HepG2 (cell line): Measurements from ENCODE around the gene ZC3H15. TPM values are rescaled to one million over a fixed set of nuclear protein-coding genes. Genes with fewer than 3 reads are reported as not detected.
A peak's percentile ranks its signal among the peaks of the same experiment; 100 is the strongest.

ENCODE experiments used
- CENPX ChIP-seq: sonication (generic); formaldehyde crosslinking; IDR thresholded peaks from 2 replicates; pipeline ENCODE4 v1.9.0; 2021; ENCODE audit warnings: mild to moderate bottlenecking, missing genetic modification reagents, moderate library complexity
- DMAP1 ChIP-seq: IDR thresholded peaks from 2 replicates; pipeline ENCODE4 v1.6.1; 2016
- FOXA1 ChIP-seq, 2 experiments: fragments of 450-650 bp in 1 of 2; sonication (generic) in 1 of 2; formaldehyde crosslinking in 1 of 2; IDR thresholded peaks; 2 replicates each; pipeline versions ENCODE4 v1.4.0 to v1.6.1; 2016 to 2020; ENCODE audit warnings: missing genetic modification reagents in 1 of 2
- GRHL1 ChIP-seq: sonication (generic); formaldehyde crosslinking; conservative IDR thresholded peaks from 2 replicates; pipeline ENCODE4 v1.8.0; 2022; ENCODE audit warnings: missing genetic modification reagents
- HDAC2 ChIP-seq: sonication (generic); formaldehyde crosslinking; IDR thresholded peaks from 2 replicates; pipeline ENCODE4 v1.4.0; 2020; ENCODE audit warnings: missing genetic modification reagents
- MLLT10 ChIP-seq: sonication (generic); formaldehyde crosslinking; IDR thresholded peaks from 2 replicates; pipeline ENCODE4 v1.4.0; 2020; ENCODE audit warnings: missing genetic modification reagents
- PAXIP1 ChIP-seq: sonication (generic); formaldehyde crosslinking; conservative IDR thresholded peaks from 2 replicates; pipeline ENCODE4 v1.4.0; 2020; ENCODE audit warnings: mild to moderate bottlenecking, missing genetic modification reagents, moderate library complexity
- RERE ChIP-seq: IDR thresholded peaks from 2 replicates; pipeline ENCODE4 v1.6.1; 2016; ENCODE audit warnings: low read depth, missing genetic modification reagents, missing compliant biosample characterization
- SAP130 ChIP-seq: IDR thresholded peaks from 2 replicates; pipeline ENCODE4 v1.6.1; 2016; ENCODE audit warnings: low read depth
- THAP8 ChIP-seq: sonication (generic); formaldehyde crosslinking; IDR thresholded peaks from 2 replicates; pipeline ENCODE4 v1.5.1; 2020; ENCODE audit warnings: missing genetic modification reagents, mild to moderate bottlenecking, borderline replicate concordance
- TP53 ChIP-seq: sonication (generic); formaldehyde crosslinking; conservative IDR thresholded peaks from 2 replicates; pipeline ENCODE4 v1.4.0; 2020; ENCODE audit warnings: missing genetic modification reagents
- ZBTB7B ChIP-seq: sonication (generic); formaldehyde crosslinking; IDR thresholded peaks from 2 replicates; pipeline ENCODE4 v1.4.0; 2020; ENCODE audit warnings: missing genetic modification reagents
- ZNF75D ChIP-seq: sonication (generic); formaldehyde crosslinking; IDR thresholded peaks from 2 replicates; pipeline ENCODE4 v1.8.1; 2023; ENCODE audit warnings: missing genetic modification reagents, mild to moderate bottlenecking, borderline replicate concordance
- polyA plus RNA-seq, 8 experiments: library from polyadenylated mRNA; depleted of rRNA in 3 of 8; stranded (reverse) in 7 of 8; unstranded in 1 of 8; fragments of >200 nt; fragmentation: Illumina TruSeq in 4 of 8; extraction: Trizol in 4 of 8; gene quantifications; 2 replicates each; pipeline versions ENCODE4 v1.2.1 to v1.2.3, GENCODE V29; 2011 to 2016; ENCODE audit warnings: low read depth in 4 of 8, missing spikeins in 1 of 8, mixed read lengths in 1 of 8; ENCODE audit not compliant: insufficient read depth in 1 of 8
- total RNA-seq, 5 experiments: library from RNA; depleted of rRNA; stranded (reverse); fragments of >200 nt; fragmentation: Illumina TruSeq; extraction: Trizol; gene quantifications; 2 replicates each; pipeline ENCODE4 v1.2.3, GENCODE V29; 2016; ENCODE audit warnings: low read depth in 1 of 5
- TF ChIP-seq, protein P1 (sequence below): sonication (generic); formaldehyde crosslinking; IDR thresholded peaks from 2 replicates; pipeline ENCODE4 v1.5.1; 2020; ENCODE audit warnings: mild to moderate bottlenecking, moderate library complexity, missing genetic modification reagents
- TF ChIP-seq, protein P2 (sequence below): IDR thresholded peaks from 2 replicates; pipeline ENCODE4 v1.6.1; 2016; ENCODE audit warnings: low read depth

The ZC3H15 gene
- total and polyA plus RNA-seq, 2 of the 13 experiments (the other 11 are each of a cell fraction or from before 2014, with no cell fraction given) = 84.6 to 168 TPM

GRCh38 chr2:186533717-186534116 lies 47.7 kb downstream of the ZC3H15 start (continued):
- TF ChIP-seq RERE (CRISPR knock-in tag) (0 out of 2 replicates have a peak, but pooled peaks have one; percentile 47), SAP130 (CRISPR knock-in tag) (peak; percentile 63; the same call in 1 of the 2 replicates), CENPX (CRISPR knock-in tag) (no peak), GRHL1 (CRISPR knock-in tag) (no peak), ZBTB7B (CRISPR knock-in tag) (peak; percentile 63; the same call in 1 of the 2 replicates), TP53 (CRISPR knock-in tag) (no peak), FOXA1 (IDR thresholded peaks at IDR 0.05) (peak; percentile 51; the same call in 1 of the 2 replicates), FOXA1 (CRISPR knock-in tag; IDR thresholded peaks at IDR 0.05) (peak; percentile 83), ZNF75D (CRISPR knock-in tag) (no peak), THAP8 (no peak), HDAC2 (CRISPR knock-in tag) (peak; percentile 47; the same call in 1 of the 2 replicates), PAXIP1 (peak; percentile 90), MLLT10 (no peak), DMAP1 (no peak)
- TF ChIP-seq, protein P1, sequence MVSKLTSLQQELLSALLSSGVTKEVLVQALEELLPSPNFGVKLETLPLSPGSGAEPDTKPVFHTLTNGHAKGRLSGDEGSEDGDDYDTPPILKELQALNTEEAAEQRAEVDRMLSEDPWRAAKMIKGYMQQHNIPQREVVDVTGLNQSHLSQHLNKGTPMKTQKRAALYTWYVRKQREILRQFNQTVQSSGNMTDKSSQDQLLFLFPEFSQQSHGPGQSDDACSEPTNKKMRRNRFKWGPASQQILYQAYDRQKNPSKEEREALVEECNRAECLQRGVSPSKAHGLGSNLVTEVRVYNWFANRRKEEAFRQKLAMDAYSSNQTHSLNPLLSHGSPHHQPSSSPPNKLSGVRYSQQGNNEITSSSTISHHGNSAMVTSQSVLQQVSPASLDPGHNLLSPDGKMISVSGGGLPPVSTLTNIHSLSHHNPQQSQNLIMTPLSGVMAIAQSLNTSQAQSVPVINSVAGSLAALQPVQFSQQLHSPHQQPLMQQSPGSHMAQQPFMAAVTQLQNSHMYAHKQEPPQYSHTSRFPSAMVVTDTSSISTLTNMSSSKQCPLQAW (CRISPR knock-in tag) = no peak
- TF ChIP-seq, protein P2, sequence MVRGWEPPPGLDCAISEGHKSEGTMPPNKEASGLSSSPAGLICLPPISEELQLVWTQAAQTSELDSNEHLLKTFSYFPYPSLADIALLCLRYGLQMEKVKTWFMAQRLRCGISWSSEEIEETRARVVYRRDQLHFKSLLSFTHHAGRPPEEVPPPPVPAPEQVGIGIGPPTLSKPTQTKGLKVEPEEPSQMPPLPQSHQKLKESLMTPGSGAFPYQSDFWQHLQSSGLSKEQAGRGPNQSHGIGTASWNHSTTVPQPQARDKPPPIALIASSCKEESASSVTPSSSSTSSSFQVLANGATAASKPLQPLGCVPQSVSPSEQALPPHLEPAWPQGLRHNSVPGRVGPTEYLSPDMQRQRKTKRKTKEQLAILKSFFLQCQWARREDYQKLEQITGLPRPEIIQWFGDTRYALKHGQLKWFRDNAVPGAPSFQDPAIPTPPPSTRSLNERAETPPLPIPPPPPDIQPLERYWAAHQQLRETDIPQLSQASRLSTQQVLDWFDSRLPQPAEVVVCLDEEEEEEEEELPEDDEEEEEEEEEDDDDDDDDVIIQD (CRISPR knock-in tag) = peak; percentile 82; the same call in 1 of the 2 replicates
